ENCODE results near the gene GLS. TPM values are rescaled to one million over a fixed set of nuclear protein-coding genes. Genes with fewer than 3 reads are reported as not detected.

Gene GLS
- total RNA-seq, 1 experiment from 2014 or later, result 97.4 TPM

- Histone ChIP-seq H3K27me3 (ENCODE audit: insufficient read depth, low read length) (no peaks in the 10 kb centered on the region), H3K36me3 (ENCODE audit: control insufficient read depth in 1 of 2, insufficient read depth in 2 of 2, low read length in 2 of 2) (peaks cover 35 to 36% of the 10 kb centered on the region in 2 experiments), H3K79me2 (ENCODE audit: insufficient read depth, low read length) (no peaks in the 10 kb centered on the region; the same call in none of the 2 replicates), H3K4me2 (ENCODE audit: low read length) (no peak overlapping the region), H3K4me3 (replicated peaks in 1 of 2; ENCODE audit: low read depth in 1 of 2, low read length in 2 of 2) (no peak overlapping the region), H4K20me1 (ENCODE audit: insufficient read depth) (no peaks in the 10 kb centered on the region; the same call in 1 of the 2 replicates), H3K4me1 (ENCODE audit: control insufficient read depth in 1 of 2, insufficient read depth in 2 of 2, low read length in 2 of 2) (no peaks in the 10 kb centered on the region), H3K27ac (ENCODE audit: low read depth, low read length) (no peak overlapping the region), H2AFZ (ENCODE audit: low read depth, low read length, poor library complexity, severe bottlenecking) (no peak overlapping the region), H3K9me2 (ENCODE audit: insufficient read depth) (no peaks in the 10 kb centered on the region), H3K9ac (ENCODE audit: low read length) (no peak overlapping the region), H3K9me3 (ENCODE audit: control insufficient read depth in 1 of 2, insufficient read depth in 1 of 2, low read depth in 1 of 2, low read length in 2 of 2) (no peaks in the 10 kb centered on the region)
- ChIA-PET POLR2A (no interaction called here), CTCF (no interaction called here), RAD21 (ENCODE audit: low non-redundant PET in 1 of 2, low total read pairs in 2 of 2, uncharacterized antibody in 2 of 2, unreplicated experiment in 2 of 2) (no interaction called here)
- BruUV-seq (replicated peaks), result no TSS peak
- intact Hi-C loops (cut with micrococcal nuclease), result no loop called here
- no peak for DNase-seq (ENCODE audit: low read depth, low spot score)
- no peak for ATAC-seq
- TF ChIP-seq ZNF274 (IDR thresholded peaks at IDR 0.05; ENCODE audit: low read depth, low read length), result no peak
- TF ChIP-seq CBX3 (IDR thresholded peaks at IDR 0.05; ENCODE audit: low read depth), result no peak
- TF ChIP-seq, protein P1, sequence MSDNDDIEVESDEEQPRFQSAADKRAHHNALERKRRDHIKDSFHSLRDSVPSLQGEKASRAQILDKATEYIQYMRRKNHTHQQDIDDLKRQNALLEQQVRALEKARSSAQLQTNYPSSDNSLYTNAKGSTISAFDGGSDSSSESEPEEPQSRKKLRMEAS (IDR thresholded peaks at IDR 0.05), result no peak
- TF ChIP-seq ELF1 (IDR thresholded peaks at IDR 0.05; ENCODE audit: borderline replicate concordance, low read depth), result no peak
- no peak for TF ChIP-seq YY1 (IDR thresholded peaks at IDR 0.05; ENCODE audit: extremely low read depth, insufficient replicate concordance, low read depth, low read length)
- no peak for TF ChIP-seq JUND (IDR thresholded peaks at IDR 0.05)
- TF ChIP-seq EZH2 (IDR thresholded peaks at IDR 0.05), result no peak
- TF ChIP-seq CTCF (IDR thresholded peaks at IDR 0.05 in 2 of 3, conservative IDR thresholded peaks at IDR 0.05 in 1 of 3; ENCODE audit: borderline replicate concordance in 1 of 3, insufficient read depth in 1 of 3, low read depth in 2 of 3, low read length in 2 of 3), result no peak
- TF ChIP-seq POLR2AphosphoS5 (IDR thresholded peaks at IDR 0.05; ENCODE audit: low read depth, low read length), result no peak
- no peak for TF ChIP-seq ZFX (IDR thresholded peaks at IDR 0.05)
- TF ChIP-seq ATF3 (IDR thresholded peaks at IDR 0.05), result no peak
- TF ChIP-seq SRF (IDR thresholded peaks at IDR 0.05; ENCODE audit: low read depth), result no peak
- no peak for TF ChIP-seq SIN3A (IDR thresholded peaks at IDR 0.05; ENCODE audit: low read depth)
- TF ChIP-seq, protein P2, sequence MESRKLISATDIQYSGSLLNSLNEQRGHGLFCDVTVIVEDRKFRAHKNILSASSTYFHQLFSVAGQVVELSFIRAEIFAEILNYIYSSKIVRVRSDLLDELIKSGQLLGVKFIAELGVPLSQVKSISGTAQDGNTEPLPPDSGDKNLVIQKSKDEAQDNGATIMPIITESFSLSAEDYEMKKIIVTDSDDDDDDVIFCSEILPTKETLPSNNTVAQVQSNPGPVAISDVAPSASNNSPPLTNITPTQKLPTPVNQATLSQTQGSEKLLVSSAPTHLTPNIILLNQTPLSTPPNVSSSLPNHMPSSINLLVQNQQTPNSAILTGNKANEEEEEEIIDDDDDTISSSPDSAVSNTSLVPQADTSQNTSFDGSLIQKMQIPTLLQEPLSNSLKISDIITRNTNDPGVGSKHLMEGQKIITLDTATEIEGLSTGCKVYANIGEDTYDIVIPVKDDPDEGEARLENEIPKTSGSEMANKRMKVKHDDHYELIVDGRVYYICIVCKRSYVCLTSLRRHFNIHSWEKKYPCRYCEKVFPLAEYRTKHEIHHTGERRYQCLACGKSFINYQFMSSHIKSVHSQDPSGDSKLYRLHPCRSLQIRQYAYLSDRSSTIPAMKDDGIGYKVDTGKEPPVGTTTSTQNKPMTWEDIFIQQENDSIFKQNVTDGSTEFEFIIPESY (IDR thresholded peaks at IDR 0.05; ENCODE audit: extremely low read depth, insufficient replicate concordance, low read length), result no peak
- no peak for TF ChIP-seq FOSL1 (IDR thresholded peaks at IDR 0.05; ENCODE audit: low read depth)
- no peak for TF ChIP-seq EGR1 (IDR thresholded peaks at IDR 0.05; ENCODE audit: low read depth)
Observed at GRCh38 chr2:190903693-190904450, 23.3 kb downstream of the GLS start.

Data from HCT116 (cell line).